COR-L47 (cell line): ENCODE data around the gene MAP1A.
"Not testable (repeated sequence)": the region's sequence is repeated elsewhere in the genome, so short reads cannot be mapped to it uniquely, and the experiment has no call there.

Source experiments
- DNase-seq: peaks from one replicate; lab custom pipeline; 2025; lab: John Stamatoyannopoulos, UW

MAP1A gene

DNA sequence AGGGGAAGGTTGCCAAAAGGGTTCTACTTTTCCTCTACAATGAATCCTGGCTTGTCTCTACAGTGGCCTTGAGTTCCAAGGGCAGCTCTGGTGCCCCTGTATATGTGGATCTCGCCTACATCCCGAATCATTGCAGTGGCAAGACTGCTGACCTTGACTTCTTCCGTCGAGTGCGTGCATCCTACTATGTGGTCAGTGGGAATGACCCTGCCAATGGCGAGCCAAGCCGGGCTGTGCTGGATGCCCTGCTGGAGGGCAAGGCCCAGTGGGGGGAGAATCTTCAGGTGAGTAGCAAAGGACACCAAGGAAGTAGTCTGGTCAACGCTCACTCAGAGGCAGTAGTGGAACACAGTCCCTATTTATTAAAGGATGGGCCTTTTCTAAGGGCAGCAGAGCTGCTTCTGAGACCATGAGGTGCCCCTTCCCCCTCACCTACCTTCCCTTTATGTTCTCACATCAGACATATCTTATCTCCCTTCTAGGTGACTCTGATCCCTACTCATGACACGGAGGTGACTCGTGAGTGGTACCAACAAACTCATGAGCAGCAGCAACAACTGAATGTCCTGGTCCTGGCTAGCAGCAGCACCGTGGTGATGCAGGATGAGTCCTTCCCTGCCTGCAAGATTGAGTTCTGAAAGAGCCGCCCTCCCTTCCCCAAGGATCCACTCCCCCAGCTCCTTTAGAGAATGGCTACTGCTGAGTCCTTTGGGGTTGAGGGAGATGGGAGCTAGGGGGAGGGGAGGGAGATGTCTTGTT is 12.4 kb downstream of the MAP1A start:
- DNase-seq, result no peak

DNA sequence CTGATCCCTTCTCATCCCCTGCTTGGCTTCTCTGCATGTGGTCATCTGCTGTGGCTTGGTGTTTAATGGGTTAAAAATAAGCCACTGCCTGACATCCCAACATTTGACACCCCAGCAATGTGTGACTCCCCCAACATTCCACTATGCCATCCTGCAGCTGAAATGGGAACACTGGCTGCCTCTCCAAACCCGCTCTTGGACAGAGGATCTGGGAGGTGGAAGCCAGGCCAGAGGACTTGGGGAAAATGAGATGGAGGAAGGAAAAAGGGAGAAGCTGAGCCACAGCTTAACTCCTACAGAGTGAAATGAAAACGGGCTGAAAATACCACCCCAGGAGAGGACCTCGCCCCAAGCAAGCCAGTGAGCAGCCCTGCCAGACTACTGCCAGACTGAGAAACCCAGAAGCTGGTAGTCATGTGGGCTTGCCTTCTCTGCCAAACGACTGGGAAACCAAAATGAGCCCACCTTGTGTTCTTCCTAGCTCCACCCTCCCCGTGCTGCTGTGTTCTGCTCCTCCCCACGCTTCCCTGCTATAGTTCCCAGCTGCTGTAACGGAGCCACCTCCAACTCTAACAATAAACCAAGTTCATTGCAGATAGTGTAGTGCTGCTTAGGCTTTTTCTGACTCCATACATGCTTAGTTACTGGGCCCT is 13.7 kb downstream of the MAP1A start:
- DNase-seq, result no peak

DNA sequence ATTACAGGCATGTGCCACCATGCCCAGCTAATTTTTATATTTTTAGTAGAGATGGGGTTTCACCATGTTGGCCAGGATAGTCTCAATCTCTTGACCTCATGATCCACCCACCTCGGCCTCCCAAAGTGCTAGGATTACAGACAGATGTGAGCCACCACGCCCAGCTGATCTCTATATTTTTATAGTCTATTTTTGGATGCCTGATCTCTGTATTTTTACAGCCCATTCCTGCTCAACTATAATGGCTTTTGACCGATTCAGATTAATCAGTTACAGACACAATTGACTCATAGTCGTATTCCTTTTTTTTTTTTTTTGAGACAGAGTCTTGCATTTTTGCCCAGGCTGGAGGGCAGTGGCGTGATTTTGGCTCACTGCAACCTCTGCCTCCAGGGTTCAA is 15.4 kb downstream of the MAP1A start:
- not testable (repeated sequence) for DNase-seq

DNA sequence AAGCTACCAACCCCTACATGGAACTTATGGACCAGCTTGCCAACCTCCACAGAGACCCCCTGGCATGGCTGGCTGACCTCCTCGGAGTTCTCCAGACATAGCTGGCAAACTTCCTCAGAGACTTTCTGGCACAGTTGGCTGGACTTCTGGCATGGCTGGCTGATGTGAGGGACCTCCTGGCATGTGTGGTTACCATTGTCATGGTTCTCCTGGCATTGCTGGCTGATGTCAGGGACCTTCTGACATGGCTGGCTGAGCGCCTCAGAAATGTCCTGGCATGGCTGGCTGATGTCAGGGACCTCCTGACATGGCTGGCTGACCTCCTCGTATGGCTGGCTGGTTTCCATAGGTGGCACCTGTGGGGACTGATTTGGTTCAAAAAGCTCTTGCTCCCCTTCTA is 17.5 kb downstream of the MAP1A start:
- no peak for DNase-seq

DNA sequence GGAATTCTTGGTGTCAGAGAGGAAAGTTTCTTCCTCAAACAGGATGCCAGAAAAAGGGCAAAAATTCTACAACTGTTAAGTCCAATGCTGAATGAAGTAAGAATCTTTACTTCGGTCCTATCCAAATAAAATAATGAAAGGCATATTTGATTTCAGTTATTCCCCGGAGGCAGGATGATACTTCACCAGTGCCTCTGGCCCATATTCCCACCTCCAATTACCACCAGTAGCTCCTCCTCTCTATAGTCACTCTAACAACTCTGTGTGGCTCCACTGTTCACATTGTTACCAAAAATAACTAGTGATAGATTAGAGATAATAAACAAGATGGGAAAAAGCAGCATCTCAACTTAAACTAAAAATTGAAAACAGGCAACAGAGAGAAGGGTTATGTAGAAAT is 20.7 kb downstream of the MAP1A start:
- no peak for DNase-seq

DNA sequence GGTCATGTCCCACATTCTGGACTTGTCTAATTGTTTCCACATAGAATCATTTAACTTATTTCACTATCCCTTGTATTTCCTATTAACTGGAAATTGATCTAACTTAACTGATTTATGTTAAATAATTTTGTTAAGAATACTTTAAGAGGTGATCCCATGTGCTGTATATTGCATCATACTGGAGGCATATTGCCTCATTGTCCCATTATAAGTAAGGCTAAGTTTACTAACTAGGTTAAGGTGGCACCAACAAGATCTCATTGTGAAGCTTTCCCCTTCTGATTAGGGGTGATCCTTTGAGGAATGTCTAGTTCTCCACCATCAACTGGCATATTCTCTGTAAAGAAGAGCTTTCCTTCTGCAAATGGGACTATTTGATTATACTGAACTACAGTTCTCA is 24.4 kb downstream of the MAP1A start:
- DNase-seq, result no peak

DNA sequence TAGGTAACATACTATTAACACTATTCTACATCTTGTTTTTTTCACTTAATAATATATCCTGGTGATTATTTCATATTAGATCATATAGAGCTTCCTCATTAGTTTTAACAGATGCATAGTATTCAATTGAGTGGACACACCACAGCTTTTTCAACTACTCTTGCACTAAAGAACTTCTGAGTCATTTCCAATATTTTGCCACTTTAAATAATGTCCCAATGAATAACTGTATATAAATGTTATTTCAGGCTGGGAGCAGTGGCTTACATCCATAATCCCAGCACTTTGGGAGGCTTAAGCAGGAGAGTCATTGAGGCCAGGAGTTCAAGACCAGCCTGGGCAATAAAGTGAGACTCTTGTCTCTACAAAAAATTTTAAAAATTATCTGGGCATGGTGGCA is 26.9 kb downstream of the MAP1A start:
- DNase-seq, result no peak

DNA sequence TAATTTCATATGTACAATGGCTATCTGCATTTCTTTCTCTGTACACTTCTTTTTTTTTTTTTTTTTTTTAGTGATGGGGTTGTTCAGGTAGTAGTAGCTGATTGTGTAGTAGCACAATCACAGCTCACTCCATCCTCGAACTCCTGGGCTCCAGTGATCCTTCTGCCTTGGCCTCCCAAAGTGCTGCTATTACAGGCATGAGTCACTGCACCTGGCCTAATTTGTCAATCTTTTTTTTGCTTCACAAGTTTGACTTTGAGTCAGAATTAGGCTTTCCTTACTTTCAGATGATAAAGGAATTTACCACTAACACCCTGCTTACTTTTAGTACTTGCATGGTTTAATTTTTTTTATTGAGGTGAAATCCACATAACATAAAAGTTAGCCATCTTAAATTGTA is 28.0 kb downstream of the MAP1A start:
- DNase-seq, result no peak

DNA sequence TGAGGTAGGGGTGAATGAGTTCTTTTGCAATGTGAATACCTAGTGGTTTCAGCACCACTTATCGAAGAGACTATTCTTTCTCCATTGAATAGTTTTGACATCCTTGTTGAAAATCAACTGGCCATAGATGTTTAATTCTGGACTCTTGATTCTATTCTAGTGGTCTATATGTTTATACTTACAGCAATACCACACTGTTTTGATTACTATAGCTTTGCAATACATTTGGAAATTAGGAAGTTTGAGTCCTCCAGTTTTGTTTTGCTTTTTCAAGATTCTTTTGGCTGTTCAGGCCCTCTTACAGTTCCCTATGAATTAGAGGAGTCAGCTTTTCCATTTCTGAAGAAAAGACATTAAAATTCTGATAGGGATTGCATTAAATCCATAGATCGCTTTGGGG is 30.1 kb downstream of the MAP1A start:
- no peak for DNase-seq

DNA sequence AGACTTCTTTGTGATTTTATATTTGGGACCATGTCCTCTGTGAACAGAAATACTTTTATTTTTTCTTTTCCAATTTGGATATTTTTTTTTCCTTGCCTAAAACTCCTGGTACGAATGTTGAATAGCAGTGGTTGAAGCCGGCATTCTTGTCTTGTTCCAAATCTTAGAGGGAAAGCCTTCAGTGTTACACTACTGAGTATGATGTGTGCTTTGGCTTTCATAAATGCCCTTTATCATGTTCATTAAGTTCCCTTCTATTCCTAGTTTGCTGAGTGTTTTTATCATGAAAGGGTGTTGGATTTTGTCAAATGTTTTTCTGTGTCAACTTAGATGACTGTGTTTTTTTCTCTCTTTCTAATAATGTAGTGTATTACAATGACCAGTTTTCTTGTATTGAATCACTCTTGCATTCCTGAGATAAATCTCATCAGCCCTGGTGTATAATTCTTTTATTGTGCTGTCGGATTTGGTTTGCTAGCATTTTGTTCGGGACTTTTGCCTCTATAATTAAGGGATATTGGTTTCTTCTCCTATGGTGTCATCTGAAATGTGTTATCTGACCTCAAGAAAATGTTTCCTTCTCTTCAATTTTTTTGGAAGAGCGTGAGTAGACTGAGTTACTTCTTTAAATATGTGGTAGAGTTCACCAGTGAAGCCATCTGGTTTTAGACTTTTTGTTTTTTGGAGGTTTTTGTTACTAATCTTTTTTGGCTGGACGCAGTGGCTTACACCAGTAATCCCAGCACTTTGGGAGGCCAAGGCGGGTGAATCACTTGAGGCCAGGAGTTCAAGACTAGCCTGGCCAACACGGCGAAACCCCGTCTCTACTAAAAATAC is 33.3 kb downstream of the MAP1A start:
- no peak for DNase-seq

DNA sequence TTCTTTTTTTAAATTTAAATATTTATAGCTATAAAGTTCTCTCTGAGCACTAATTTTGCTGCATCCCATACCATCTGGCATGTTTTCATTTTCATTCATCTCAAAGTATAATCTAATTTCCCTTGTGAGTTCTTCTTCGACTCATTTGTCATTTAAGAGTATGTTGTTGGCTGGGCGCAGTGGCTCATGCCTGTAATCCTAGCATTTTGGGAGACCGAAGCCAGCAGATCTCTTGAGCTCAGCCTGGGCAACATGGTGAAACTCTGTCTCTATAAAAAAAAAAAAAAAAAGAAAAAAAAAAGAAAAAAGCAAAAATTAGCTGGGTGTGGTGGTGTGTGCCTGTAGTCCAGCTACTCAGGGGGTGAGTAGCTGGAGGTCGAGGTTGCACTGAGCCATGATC is 34.8 kb downstream of the MAP1A start:
- no peak for DNase-seq

DNA sequence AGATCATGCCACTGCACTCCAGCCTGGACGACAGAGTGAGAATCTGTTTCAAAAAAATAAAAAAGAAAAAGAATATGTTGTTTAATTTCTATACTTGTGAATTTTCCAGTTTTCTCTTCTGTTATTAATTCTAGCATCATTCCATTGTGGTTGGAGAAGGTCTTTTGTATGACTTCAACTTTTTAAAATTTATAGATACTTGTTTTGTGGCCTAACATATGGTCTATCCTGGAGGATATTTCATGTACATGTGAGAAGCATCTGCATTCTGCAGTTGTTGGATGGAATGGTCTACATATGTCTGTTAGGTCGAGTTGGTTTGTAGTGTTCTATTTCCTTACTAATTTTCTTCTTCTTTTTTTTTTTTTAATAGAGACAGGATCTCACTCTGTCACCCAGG is 35.6 kb downstream of the MAP1A start:
- no peak for DNase-seq

DNA sequence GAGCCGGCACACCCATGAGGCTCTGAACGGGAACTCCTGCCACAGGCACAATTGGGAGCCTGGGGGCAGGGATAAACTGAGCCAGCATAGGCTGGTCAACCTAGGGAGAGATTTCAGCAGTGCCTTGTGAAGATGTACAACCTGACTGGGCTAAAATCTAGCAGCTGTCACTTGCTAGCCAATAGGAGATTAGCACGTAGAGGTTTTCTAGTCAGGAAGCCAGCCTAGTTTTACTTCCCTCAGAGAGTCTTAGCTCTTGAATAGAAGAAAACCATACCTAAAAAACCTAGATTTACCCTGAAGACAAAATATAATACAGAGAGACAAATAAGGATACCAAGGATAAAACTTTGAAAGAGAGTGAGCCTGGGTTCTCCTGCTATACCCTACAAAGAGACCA is 45.3 kb downstream of the MAP1A start:
- not testable (repeated sequence) for DNase-seq

DNA sequence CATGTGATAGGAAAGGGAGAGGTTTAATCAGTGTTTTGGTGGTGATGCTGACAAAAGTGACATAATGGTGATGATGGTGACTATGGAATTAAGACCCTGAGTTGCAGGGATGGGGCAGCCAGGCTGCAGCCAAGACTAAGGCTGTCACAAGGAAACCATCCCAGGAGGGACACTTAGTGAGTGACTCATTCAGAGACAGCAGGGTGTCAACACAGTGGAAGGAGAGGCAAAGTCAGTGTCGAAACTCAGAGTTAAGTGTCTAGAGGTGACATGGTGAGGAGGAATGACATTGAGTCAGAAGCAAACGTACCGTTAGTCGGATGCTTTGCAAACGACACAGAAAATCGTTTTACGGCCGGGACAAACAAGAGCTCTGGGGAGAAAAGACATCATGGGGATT is 46.4 kb downstream of the MAP1A start:
- not testable (repeated sequence) for DNase-seq

DNA sequence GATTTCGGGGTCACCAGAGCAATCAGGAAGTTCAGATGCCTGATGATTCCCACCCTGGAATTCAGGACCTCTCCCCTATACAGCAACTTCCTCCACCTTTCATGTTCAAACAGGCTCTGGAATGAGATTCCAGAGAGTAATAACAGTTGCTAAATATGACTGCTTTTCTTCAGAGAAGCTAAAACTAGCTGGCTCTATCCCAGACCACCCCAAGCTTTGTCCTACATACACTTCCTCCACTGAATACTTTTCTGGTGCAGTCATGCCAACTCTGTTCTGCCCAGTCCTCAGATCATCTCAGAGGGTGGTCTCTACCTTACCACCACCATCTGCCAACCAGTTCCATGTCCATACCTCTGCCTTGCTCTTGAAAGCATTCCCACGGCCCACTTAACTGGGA is 49.2 kb downstream of the MAP1A start:
- DNase-seq, result not testable (repeated sequence)

DNA sequence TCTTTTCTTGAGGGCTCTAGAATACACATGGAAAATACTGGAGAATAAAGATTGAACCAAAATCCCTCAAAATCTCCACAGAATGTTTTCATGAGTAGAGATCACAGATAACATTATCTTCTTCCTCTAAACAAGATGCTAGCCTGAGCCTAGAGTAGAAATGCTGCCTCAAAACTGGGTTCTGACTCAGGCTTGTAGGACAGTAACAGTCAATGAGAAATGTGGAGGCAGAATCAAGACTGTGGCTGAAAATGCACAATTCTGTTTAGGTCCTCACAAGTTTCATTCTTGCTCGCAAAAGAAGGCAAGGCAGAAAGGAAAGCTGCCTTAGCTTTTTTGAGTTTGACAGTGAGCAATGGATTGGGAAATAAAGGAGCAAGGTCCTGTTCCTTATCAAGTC is 57.2 kb downstream of the MAP1A start:
- DNase-seq, result not testable (repeated sequence)
